BE2C (cell line): ENCODE measurements around the gene F5.

ENCODE experiments used
- DNase-seq: peaks from one replicate; pipeline ENCODE4 v3.0.0-alpha.2; 2020
- H3K27me3 ChIP-seq: fragments of 250-450 bp; sonication (Bioruptor Pico); 2 replicates; pipeline ENCODE4 v1.5.1; 2020; ENCODE audit warnings: mild to moderate bottlenecking
- H3K36me3 ChIP-seq: fragments of 250-450 bp; sonication (Bioruptor Pico); 2 replicates; pipeline ENCODE4 v1.5.1; 2020; ENCODE audit warnings: mild to moderate bottlenecking
- H3K4me1 ChIP-seq: fragments of 250-450 bp; sonication (Bioruptor Pico); 2 replicates; pipeline ENCODE4 v1.5.1; 2020
- H3K4me3 ChIP-seq: 2 replicates; pipeline ENCODE4 v1.5.1; 2011; ENCODE audit warnings: low read depth, low read length
- H3K9me3 ChIP-seq: fragments of 250-450 bp; sonication (Bioruptor Pico); 2 replicates; pipeline ENCODE4 v1.5.1; 2020
- TF ChIP-seq, protein P1 (sequence below): IDR thresholded peaks from 2 replicates; pipeline ENCODE4 v1.5.1; 2012; ENCODE audit warnings: mild to moderate bottlenecking, low read depth, low read length

Gene F5

DNA sequence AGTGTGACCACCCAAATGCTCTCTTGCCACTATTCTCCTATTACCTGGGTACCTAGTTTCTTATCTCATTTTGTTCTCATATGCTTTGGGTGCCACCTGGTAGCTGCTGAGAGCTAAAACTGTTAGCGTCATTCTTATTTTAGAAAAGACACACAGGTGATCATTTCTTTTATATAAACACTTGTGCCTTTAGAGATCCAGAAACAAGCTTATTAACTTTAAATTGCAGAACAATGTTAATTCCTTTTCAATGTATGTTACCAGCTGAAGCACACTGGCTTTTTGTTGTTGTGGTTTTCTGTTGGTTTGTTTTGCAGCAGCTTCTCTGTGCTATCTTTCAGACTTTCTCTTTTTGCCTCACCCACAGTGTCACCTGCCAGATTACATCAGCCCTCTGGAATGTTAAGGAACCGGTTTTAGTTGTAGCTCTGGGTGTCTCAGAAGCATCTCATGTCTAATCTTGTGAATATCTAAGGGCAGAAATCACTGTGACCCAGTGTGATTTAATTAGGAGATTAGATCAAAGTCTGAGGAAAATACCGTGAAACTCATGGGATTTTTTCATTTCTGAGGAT lies 57.1 kb downstream of the F5 start:
- H3K9me3 ChIP-seq = no peaks in the 10 kb centered on the region
- no peak overlapping the region for H3K4me3 ChIP-seq
- H3K4me1 ChIP-seq = no peaks in the 10 kb centered on the region
- TF ChIP-seq, protein P1, sequence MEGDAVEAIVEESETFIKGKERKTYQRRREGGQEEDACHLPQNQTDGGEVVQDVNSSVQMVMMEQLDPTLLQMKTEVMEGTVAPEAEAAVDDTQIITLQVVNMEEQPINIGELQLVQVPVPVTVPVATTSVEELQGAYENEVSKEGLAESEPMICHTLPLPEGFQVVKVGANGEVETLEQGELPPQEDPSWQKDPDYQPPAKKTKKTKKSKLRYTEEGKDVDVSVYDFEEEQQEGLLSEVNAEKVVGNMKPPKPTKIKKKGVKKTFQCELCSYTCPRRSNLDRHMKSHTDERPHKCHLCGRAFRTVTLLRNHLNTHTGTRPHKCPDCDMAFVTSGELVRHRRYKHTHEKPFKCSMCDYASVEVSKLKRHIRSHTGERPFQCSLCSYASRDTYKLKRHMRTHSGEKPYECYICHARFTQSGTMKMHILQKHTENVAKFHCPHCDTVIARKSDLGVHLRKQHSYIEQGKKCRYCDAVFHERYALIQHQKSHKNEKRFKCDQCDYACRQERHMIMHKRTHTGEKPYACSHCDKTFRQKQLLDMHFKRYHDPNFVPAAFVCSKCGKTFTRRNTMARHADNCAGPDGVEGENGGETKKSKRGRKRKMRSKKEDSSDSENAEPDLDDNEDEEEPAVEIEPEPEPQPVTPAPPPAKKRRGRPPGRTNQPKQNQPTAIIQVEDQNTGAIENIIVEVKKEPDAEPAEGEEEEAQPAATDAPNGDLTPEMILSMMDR = no peak
- H3K36me3 ChIP-seq = no peaks in the 10 kb centered on the region
- peaks cover 28% of the 10 kb centered on the region for H3K27me3 ChIP-seq
- no peak for DNase-seq

DNA sequence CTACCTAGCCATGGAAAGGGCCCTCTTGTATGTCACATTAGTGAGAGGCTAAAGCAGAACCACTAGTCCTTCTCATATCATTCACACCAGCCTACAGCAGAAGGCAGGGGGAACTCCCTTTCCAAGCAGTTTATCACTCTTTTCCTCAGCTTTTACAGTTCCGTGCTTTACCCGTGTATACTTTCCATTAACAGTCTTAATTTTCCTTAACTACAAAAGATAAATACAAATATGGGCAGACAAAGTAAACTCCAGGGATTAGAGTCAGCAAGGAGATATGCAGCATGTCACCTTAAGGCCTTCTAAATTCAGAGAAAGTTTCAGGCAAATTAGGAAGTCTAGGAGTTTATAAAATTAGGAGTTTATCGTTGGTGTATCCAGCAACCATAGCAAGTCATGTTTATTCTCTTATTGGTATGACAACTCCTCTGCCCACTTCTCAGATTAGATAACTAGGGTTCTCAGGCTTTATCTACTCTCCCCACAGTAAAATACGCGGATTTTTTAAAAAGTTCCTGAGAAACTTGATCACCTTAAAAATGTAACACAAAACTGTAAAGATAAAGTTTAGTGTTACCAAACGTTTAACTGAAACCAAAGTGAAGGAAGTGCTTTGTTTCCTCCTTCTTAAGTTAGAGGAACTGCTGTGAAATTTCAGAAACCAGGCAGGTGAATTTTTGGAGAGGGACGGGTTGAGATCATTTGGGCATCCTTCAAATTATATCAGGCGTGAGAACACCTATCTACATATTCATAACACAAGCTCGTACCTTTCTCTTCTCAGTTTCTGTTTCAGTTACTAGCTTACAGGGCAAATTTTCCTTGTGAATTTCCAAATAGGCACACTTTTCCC lies 57.8 kb downstream of the F5 start:
- Histone ChIP-seq H3K4me3 (no peak overlapping the region), H3K4me1 (no peaks in the 10 kb centered on the region), H3K27me3 (peaks cover 28% of the 10 kb centered on the region), H3K36me3 (no peaks in the 10 kb centered on the region), H3K9me3 (no peaks in the 10 kb centered on the region)
- TF ChIP-seq, protein P1 = no peak
- DNase-seq = no peak

DNA sequence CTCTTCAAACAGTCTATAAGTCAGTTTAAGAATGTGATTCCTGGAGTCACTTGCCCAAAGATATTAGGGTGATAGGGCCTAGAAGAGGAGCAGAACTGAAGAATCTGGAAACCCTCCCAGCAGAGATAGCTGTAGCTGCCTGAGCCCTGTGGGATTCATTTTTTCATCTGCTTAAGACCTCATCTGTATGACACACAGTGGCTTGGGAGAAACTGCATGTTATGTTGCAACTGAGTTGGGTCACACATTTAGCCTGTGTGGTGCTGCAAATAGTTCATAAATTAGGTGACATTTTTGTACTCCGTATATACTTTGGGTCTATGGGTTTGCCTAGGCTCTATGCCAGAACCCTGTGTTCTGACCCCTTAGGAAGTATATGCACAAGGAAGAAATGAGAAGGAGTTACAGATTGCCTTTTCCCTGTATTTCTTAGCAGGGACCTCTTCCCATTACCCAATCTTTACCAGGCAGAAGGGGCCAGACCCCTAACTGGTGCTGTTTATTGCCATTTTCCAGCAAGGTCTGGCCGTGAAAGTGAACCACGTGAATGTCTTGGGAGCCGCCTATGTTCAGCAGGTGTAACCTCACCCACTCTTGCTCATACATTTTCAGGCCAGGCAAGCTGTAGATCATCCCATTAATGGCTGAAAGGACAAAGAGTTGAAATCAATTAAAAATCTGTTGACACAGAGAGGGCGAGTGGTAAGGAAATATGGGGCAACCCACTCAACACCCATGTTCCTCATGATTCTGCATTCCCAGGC lies 58.6 kb downstream of the F5 start:
- Histone ChIP-seq H3K36me3 (no peaks in the 10 kb centered on the region), H3K4me1 (no peaks in the 10 kb centered on the region), H3K27me3 (peaks cover 28% of the 10 kb centered on the region), H3K9me3 (no peaks in the 10 kb centered on the region), H3K4me3 (no peak overlapping the region)
- no peak for DNase-seq
- TF ChIP-seq, protein P1 = no peak

DNA sequence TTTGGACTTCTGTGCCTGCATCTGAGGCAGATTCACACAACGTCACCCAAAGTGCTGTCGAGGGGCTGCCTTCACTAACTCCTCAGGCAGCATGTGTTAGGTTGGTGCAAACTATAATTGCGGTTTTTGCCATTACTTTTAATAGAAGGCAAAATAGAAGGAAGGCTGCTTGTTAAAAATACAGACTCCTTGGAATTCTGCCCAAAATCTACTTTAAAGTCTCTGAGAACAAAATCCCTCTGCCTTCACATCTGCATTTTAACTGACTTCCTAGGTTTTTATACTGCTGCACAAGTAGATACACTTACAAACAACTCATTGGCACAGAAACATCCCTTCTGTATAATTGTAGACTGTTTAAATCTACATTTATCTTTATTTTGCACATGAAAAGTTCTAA lies 59.3 kb downstream of the F5 start:
- Histone ChIP-seq H3K4me1 (no peaks in the 10 kb centered on the region), H3K27me3 (peaks cover 28% of the 10 kb centered on the region), H3K9me3 (no peaks in the 10 kb centered on the region), H3K36me3 (no peaks in the 10 kb centered on the region), H3K4me3 (no peak overlapping the region)
- TF ChIP-seq, protein P1 = no peak
- no peak for DNase-seq

DNA sequence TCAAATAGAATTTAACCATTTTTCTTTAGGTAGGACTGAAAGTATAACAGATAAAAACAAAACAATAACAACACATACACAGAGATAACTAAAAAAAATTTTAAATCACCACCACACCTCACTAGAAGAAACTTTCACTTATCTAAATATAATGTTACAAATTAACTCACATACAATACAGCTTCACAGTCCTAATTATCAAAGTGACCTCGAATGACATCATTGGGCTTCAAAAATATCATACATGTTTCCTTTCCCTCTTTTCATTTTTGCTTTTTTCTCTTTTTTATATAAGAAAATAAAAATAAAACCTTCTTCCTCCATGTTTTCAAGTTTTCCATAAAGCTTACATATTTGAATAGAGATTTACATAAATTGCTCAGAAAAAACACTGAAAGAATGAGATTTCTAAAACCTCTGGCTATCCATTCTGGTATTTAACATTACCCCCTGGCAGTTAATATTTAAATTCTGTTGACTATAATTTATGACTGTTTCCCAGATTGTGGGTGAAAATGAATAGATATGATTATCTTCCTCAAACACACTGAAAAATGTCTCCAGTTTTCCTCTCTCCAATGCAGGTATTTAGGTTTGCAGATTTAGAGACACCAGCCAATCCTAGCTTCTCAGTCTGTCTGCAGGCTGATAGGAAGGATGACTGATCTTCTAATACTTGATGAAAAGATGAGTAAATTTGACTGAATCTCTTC lies 60.0 kb downstream of the F5 start:
- TF ChIP-seq, protein P1 = no peak
- Histone ChIP-seq H3K36me3 (no peaks in the 10 kb centered on the region), H3K4me3 (no peak overlapping the region), H3K27me3 (peaks cover 25% of the 10 kb centered on the region), H3K4me1 (no peaks in the 10 kb centered on the region), H3K9me3 (no peaks in the 10 kb centered on the region)
- no peak for DNase-seq
